PC-9 (cell line): ENCODE measurements around the gene PAN3. TPM values are rescaled to one million over a fixed set of nuclear protein-coding genes. Genes with fewer than 3 reads are reported as not detected.
"Not testable (repeated sequence)": the region's sequence is repeated elsewhere in the genome, so short reads cannot be mapped to it uniquely, and the experiment has no call there.

ENCODE experiments used
- BruUV-seq: library from RNA; stranded (reverse); fragments of 400-500 nt; replicated peaks from 2 replicates; lab custom pipeline; 2021; lab: Mats Ljungman, UMichigan
- CTCF ChIA-PET: fragments of 300-600 bp; sonication (Branson Sonifier 250); formaldehyde crosslinking; loops from one replicate; lab custom pipeline; 2022; ENCODE audit warnings: antibody characterized with exemption; lab: Charles Lee
- POLR2A ChIA-PET: fragments of 300-600 bp; sonication (Branson Sonifier 250); formaldehyde crosslinking; loops from one replicate; lab custom pipeline; 2022; ENCODE audit warnings: antibody characterized with exemption; ENCODE audit not compliant: unreplicated experiment; lab: Charles Lee
- DNase-seq, 2 experiments: peaks; one replicate each; pipeline versions ENCODE4 v3.0.0 to v3.0.0-alpha.2; 2015 to 2022; ENCODE audit warnings: mixed read lengths in 1 of 2
- H2AFZ ChIP-seq: fragments of 200-600 bp; sonication (generic); 2 replicates; pipeline ENCODE4 v1.8.1; 2017; ENCODE audit warnings: antibody characterized with exemption
- H3F3A ChIP-seq: fragments of 200-600 bp; sonication (generic); 2 replicates; pipeline ENCODE4 v1.8.1; 2017; ENCODE audit warnings: antibody characterized with exemption, mild to moderate bottlenecking, low read depth; ENCODE audit not compliant: insufficient read depth
- H3K27ac ChIP-seq: fragments of 200-600 bp; sonication (generic); 2 replicates; pipeline ENCODE4 v1.6.1; 2016; ENCODE audit warnings: mixed run types
- H3K27me3 ChIP-seq: fragments of 200-600 bp; sonication (generic); 2 replicates; pipeline ENCODE4 v1.6.1; 2016; ENCODE audit warnings: low read depth, mixed run types; ENCODE audit not compliant: insufficient read depth
- H3K36me3 ChIP-seq: fragments of 200-600 bp; sonication (generic); 2 replicates; pipeline ENCODE4 v1.6.1; 2016; ENCODE audit warnings: low read depth, mixed run types
- H3K4me1 ChIP-seq: fragments of 200-600 bp; sonication (generic); replicated peaks from 2 replicates; pipeline ENCODE4 v1.6.1; 2016; ENCODE audit warnings: mixed run types; ENCODE audit not compliant: insufficient read depth
- H3K4me2 ChIP-seq: fragments of 200-600 bp; sonication (generic); 2 replicates; pipeline ENCODE4 v1.6.1; 2017; ENCODE audit warnings: mixed run types
- H3K4me3 ChIP-seq: fragments of 200-600 bp; sonication (generic); 2 replicates; pipeline ENCODE4 v1.6.1; 2016; ENCODE audit warnings: mixed run types
- H3K79me2 ChIP-seq: fragments of 200-600 bp; sonication (generic); 2 replicates; pipeline ENCODE4 v1.6.1; 2017; ENCODE audit warnings: low read depth, mixed run types
- H3K9me2 ChIP-seq: fragments of 200-600 bp; sonication (generic); 2 replicates; pipeline ENCODE4 v1.8.1; 2017; ENCODE audit warnings: mild to moderate bottlenecking; ENCODE audit not compliant: insufficient read depth
- H3K9me3 ChIP-seq: fragments of 200-600 bp; sonication (generic); 2 replicates; pipeline ENCODE4 v1.8.1; 2016; ENCODE audit warnings: low read depth; ENCODE audit not compliant: insufficient read depth
- H4K20me1 ChIP-seq: fragments of 200-600 bp; sonication (generic); 2 replicates; pipeline ENCODE4 v1.8.1; 2017; ENCODE audit not compliant: insufficient read depth
- EZH2 ChIP-seq: fragments of 200-600 bp; sonication (generic); IDR thresholded peaks from 2 replicates; pipeline ENCODE4 v1.8.0; 2017; ENCODE audit warnings: antibody characterized with exemption, low read depth
- intact Hi-C: fragments of 100-400 bp; cut with micrococcal nuclease; formaldehyde crosslinking; loops from one replicate; pipeline ENCODE4 v1.10.0; 2022; ENCODE audit not compliant: unreplicated experiment
- total RNA-seq: library from RNA; stranded (reverse); gene quantifications from 2 replicates; pipeline ENCODE4 v1.2.3, GENCODE V29; 2021
- TF ChIP-seq, protein P1 (sequence below): fragments of 200-600 bp; sonication (generic); conservative IDR thresholded peaks from 2 replicates; pipeline ENCODE4 v1.6.1; 2017; ENCODE audit warnings: mixed run types, antibody characterized with exemption, mild to moderate bottlenecking, moderate library complexity

The PAN3 gene
- total RNA-seq, 1 experiment from 2014 or later: 34.6 TPM

DNA sequence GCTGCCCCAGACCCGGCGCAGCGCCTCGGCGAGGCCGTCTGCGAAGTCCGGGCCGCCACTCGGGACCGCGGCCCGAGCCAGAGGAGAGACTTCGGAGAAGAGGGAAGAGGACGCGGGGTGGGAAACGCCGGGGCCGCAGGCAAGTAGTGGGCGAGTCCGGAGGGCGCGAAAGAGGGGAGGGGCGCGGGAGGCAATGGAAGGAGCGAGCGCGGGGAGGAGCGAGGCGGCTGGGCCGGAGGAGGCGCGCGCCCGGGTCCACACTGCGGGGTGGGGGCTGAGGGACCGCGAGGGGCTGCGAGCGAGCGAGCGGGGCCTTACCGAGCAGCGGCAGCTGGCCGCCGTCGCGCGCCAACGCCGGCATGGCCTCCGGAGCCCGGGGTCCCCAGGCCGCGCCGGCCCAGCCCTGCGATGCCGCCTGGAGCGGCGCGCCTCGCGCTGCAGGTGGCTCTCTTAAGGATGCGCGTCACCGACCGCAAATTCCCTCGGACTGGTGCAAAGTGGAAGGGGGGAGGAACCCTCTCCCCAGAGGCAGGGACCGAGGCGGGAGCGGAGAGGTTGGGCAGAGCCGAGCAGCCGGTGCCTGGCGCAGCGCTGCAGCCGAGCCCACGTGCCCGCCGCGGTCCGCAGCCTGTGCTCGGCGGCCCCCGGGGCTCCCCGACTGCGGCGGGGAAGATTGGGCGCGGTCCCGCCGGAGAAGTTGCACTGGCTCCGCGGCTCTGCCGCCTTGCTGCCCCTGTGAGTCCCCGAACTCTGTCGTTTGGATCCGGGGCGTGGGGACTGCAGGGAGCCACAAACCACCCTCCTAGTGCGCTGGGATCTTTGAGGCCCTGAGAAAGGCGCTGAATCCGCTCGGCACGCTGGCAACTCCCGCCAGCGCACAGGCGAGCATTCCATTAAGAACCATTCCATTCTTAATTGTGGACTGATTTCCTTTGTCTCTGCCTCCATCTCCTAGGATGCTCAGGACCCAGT is 37.9 kb upstream of the PAN3 start, which contains the start of gene FLT3:
FLT3 (minus strand) TSS at position 427 of the 972 bp plus-strand sequence; CDS start at position 361, 66 bp downstream.
- no peaks in the 10 kb centered on the region for H3F3A ChIP-seq
- ChIA-PET CTCF (no interaction called here), POLR2A (no interaction called here)
- H4K20me1 ChIP-seq: no peaks in the 10 kb centered on the region
- no peak within 1 kb of the TSS for H2AFZ ChIP-seq
- no peak for TF ChIP-seq EZH2
- TF ChIP-seq, protein P1, sequence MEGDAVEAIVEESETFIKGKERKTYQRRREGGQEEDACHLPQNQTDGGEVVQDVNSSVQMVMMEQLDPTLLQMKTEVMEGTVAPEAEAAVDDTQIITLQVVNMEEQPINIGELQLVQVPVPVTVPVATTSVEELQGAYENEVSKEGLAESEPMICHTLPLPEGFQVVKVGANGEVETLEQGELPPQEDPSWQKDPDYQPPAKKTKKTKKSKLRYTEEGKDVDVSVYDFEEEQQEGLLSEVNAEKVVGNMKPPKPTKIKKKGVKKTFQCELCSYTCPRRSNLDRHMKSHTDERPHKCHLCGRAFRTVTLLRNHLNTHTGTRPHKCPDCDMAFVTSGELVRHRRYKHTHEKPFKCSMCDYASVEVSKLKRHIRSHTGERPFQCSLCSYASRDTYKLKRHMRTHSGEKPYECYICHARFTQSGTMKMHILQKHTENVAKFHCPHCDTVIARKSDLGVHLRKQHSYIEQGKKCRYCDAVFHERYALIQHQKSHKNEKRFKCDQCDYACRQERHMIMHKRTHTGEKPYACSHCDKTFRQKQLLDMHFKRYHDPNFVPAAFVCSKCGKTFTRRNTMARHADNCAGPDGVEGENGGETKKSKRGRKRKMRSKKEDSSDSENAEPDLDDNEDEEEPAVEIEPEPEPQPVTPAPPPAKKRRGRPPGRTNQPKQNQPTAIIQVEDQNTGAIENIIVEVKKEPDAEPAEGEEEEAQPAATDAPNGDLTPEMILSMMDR: no peak
- H3K27me3 ChIP-seq: peaks cover 80% of the 10 kb centered on the region
- no peak within 1 kb of the TSS for H3K27ac ChIP-seq
- H3K4me1 ChIP-seq: no peaks in the 10 kb centered on the region
- no peak within 1 kb of the TSS for H3K4me3 ChIP-seq
- no peak within 1 kb of the TSS for H3K4me2 ChIP-seq
- H3K36me3 ChIP-seq: no peaks in the 10 kb centered on the region
- no peaks in the 10 kb centered on the region for H3K9me3 ChIP-seq
- no TSS peak for BruUV-seq
- H3K9me2 ChIP-seq: no peaks in the 10 kb centered on the region
- no peaks in the 10 kb centered on the region for H3K79me2 ChIP-seq
- intact Hi-C loops: no loop called here
- peak in 1 of 2 experiments; percentile 25 for DNase-seq

DNA sequence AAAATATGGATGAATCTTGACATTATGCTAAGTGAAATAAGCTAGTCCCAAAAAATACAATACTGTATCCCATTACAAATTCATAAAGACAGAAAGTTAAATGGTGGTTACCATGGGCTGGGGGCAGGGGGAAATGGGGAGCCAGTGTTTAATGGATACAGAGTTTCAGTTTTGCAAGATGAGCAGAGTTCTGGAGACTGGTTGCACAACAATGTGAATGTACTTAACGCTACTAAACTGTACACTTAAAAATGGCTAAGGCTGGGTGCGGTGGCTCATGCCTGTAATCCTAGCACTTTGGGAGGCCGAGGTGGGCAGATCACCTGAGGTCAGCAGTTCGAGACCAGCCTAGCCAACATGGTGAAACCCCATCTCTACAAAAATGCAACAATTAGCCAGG is 36.5 kb upstream of the PAN3 start:
- H3K9me3 ChIP-seq, H3K4me2 ChIP-seq, H3K9me2 ChIP-seq, H2AFZ ChIP-seq, H3K4me3 ChIP-seq, CTCF ChIA-PET, intact Hi-C loops, DNase-seq, BruUV-seq, H4K20me1 ChIP-seq, H3K4me1 ChIP-seq, H3K36me3 ChIP-seq, H3K79me2 ChIP-seq, H3K27ac ChIP-seq, H3F3A ChIP-seq: not testable (repeated sequence)
- POLR2A ChIA-PET: interaction anchor here (0.7 kb wide), 1 partner anchor 137 kb away, joined by 3 read pairs; no protein-coding TSS in a partner anchor
- peaks cover 69% of the 10 kb centered on the region for H3K27me3 ChIP-seq

- no peaks in the 10 kb centered on the region for H3K4me1 ChIP-seq
- intact Hi-C loops: no loop called here
- H4K20me1 ChIP-seq: no peaks in the 10 kb centered on the region
- H3K4me2 ChIP-seq: no peak overlapping the region
- no peak overlapping the region for H3K27ac ChIP-seq
- H3K9me3 ChIP-seq: no peaks in the 10 kb centered on the region
- BruUV-seq: no TSS peak
- no peaks in the 10 kb centered on the region for H3F3A ChIP-seq
- ChIA-PET POLR2A (no interaction called here), CTCF (no interaction called here)
- no peaks in the 10 kb centered on the region for H3K36me3 ChIP-seq
- no peak overlapping the region for H2AFZ ChIP-seq
- H3K4me3 ChIP-seq: no peak overlapping the region
- no peaks in the 10 kb centered on the region for H3K79me2 ChIP-seq
- H3K27me3 ChIP-seq: peaks cover 67% of the 10 kb centered on the region
- no peak for TF ChIP-seq EZH2
- TF ChIP-seq, protein P1: no peak
- H3K9me2 ChIP-seq: no peaks in the 10 kb centered on the region
- DNase-seq: no peak
Observed at GRCh38 chr13:28106976-28107375, 31.4 kb upstream of the PAN3 start.
